ENCODE results near the gene VDR.
"Not testable (repeated sequence)": the region's sequence is repeated elsewhere in the genome, so short reads cannot be mapped to it uniquely, and the experiment has no call there.

Gene VDR

DNA sequence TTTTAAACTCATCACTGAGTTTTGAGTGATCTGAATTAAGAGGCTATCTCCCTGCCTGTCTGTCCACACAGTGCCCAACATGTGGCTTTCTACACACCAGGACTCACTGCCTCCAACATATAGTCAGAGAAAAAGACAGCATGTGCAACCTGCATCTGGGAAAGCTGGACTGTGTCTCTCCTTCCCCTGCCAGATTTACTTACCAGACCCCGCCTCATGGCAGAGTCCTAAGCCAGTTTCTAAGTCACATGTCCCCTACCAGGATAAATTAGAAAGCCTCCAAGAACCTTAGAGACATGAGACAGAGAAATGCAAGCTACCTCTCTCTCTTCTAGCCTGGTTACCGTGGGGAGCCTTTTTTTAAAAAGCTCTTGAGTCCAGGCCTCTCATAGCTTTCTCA lies 82.4 kb downstream of the VDR start:
- H3K4me3 ChIP-seq, result no peak overlapping the region
- peak overlapping the region in 15 of 21 experiments; percentile 27 to 99 (median 97) for H3K27ac ChIP-seq

DNA sequence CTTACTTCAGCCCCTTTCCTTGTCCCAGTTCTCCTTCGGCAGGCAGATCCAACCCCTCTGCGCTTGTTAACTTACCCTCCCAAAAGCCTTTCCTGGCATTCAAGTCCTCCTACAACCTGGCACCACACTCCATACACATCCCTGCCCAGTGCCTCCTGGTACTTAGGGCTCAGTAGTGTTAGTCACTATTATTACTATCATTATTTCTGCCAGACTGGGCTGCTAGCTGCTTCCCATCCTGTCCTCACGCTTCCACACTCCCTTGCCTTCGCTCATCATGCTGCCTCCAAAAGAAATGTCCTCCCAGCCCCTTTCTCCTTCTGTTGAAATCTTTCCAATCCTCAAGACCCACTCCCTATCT lies 83.5 kb downstream of the VDR start:
- Histone ChIP-seq H3K27ac (peak overlapping the region in 20 of 21 experiments; percentile 88 to 99 (median 97)), H3K4me3 (peak overlapping the region in 1 of 7 experiments; percentile 80)

DNA sequence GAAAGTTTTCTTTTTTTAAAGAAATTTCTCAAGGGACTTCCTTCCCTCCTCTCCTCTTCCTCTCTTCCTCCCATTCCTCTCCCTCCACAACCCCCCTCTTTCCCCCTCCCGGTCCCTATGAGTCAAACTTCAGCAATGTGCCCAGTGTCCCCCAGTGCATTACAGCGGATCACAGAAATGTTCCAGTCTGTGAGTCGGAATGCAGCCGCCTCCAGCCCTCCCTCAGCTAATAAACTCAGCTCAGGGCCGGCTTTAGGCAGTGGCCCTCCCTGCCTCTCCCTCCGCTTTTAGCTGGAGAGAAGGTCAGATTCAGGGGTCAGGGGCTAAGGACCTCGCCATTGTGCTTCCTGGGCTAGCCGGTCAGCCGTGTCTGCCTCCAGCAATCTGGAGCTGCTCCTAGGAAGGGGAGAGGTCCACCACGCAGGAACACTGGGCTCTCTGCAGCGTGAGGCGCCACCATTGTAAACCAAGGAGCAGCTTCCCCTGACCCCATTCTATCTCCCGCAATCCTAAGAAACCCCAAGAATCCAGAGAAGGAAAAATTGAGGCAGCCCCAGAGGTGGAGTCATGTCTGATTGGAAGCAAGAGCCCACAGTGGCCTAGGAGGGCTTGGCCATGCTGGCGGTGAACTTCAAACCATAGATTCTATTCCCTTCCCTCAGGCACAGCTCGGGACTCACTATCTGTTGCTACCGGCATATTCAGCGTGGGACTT lies 84.0 kb downstream of the VDR start:
- peak overlapping the region; percentile 88 to 99 (median 97) for H3K27ac ChIP-seq
- peak overlapping the region; percentile 60 to 80 (median 71) for H3K4me3 ChIP-seq

DNA sequence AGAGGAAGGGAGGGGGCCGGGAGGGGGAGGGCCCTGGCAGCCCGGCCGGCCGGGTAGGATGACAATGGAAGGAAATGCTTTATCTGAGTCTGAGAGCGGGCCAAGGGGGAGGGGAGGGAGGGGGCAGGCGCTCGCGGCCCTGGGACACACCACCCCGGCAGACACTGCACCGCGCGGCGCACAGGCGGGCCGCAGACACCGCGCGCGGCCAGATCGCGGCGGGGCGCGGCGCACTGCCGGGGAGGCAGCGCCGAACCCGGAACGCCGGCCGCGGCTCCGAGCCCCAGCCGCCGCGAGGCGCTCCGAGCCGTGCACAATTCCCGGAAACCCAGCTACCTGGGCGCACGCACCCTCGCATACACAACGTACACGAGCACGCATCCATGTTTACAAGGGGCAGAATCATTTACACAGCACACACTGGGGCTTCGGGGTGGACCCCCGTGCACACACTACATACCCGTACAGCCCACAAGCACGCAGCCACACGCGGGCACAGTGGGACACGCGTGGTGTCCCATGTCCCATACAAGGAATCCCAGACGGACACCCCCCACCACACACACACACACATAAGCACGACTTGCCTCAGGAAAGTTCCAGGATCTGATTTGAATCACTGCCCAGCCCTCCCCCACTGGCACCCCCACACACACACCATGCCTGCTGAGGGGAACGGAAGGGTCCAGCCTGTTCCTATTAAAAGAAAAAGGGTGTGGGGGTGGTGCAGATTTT lies 84.7 kb downstream of the VDR start, which contains the start of gene HDAC7:
Gene HDAC7 (minus strand): TSS at position 8 of the 735 bp plus-strand sequence. CDS start 118 bp downstream, outside the sequence.
- H3K27ac ChIP-seq, result peak within 1 kb of the TSS; percentile 88 to 99 (median 97)
- peak within 1 kb of the TSS; percentile 60 to 80 (median 71) for H3K4me3 ChIP-seq

DNA sequence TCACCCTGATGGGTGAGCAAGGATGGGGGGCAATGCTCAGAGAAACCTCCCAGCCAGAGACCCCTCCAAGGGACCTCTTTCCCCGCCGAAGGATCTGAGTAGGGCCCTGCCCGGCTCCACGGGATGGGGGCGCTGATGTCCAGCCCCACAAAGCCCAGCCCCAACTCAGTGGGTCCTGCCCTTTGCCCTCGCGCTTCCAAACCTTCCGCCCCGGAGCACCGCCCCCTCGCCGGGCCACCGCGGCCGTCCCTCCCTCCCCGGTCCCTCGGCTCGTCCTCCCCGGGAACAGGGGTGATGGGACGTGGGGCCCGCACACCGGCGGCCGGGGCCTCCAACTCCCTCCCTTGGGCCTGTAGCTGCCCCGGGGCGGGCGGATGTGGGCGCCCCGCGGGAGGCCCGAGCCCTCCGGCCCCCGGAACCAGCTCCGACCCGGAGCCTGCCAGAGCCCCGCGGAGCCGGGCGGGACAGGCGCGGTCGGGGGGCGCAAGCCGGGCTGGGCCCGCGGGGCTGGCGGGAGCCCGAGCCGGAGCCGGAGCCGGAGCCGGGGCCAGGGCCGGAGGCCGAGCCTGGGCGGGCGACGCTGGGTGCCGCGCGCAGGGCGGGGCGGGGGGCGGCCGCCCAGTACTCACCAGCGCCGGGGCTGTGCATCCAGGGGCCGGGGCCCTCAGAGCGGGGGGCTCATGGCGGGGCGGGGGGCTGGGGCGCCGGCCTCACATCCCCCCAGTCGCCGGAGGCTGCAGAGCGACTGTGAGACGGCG lies 85.5 kb downstream of the VDR start:
- peak overlapping the region; percentile 88 to 99 (median 97) for H3K27ac ChIP-seq
- H3K4me3 ChIP-seq, result peak overlapping the region; percentile 60 to 80 (median 71)

DNA sequence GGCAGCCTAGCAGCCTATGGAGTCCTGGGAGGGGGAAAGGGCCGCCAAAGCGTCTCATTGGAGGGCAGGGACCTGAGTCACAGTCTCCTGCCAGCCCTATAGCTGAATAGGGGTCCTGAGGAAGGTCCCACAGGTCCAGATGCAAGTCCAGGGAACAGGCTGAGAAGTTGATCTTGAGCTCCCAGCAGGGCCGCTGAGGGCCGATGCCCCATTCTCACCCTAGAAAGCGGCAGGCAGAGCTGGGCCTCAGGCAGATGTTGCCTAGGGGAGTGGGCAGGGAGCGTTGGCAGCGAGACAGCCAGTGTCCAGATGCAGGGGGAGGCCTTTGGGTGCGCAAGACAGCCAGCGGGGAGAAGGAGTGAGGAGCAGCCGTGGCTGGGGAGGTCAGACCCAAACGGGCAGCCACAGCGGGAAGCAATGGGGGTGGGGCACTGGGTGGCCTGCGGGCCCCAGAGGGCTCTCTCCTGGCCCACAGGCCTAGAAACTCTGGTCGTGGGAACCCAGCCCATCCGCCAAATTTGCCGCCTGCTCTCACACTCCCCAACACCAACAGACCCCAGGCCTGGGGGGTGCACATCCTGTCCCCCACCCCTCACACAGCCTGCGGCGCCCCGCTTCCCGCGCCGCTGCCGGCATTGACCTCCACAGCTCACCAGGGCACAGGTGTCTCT lies 86.2 kb downstream of the VDR start:
- Histone ChIP-seq H3K4me3 (peak overlapping the region; percentile 60 to 80 (median 71)), H3K27ac (peak overlapping the region; percentile 88 to 99 (median 97))

DNA sequence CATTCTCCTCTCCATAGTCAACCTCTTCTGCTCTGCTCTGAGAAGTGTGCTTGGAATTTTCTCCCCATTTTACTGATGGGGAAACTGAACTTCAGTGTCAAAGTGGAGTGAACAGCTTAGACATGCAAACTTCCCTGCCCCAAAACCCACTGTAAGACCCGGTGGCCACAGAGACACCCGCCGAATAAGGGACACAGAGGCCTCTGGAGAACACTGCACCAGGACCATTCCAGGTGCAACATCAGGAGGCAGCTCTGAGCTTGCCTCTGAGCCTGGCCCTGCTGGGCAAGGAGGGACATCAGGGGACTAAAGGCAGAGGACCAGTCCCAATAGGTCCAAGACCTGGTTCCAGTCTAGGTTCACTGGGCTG lies 86.8 kb downstream of the VDR start:
- peak overlapping the region; percentile 88 to 99 (median 97) for H3K27ac ChIP-seq
- H3K4me3 ChIP-seq, result peak overlapping the region; percentile 60 to 80 (median 71)

DNA sequence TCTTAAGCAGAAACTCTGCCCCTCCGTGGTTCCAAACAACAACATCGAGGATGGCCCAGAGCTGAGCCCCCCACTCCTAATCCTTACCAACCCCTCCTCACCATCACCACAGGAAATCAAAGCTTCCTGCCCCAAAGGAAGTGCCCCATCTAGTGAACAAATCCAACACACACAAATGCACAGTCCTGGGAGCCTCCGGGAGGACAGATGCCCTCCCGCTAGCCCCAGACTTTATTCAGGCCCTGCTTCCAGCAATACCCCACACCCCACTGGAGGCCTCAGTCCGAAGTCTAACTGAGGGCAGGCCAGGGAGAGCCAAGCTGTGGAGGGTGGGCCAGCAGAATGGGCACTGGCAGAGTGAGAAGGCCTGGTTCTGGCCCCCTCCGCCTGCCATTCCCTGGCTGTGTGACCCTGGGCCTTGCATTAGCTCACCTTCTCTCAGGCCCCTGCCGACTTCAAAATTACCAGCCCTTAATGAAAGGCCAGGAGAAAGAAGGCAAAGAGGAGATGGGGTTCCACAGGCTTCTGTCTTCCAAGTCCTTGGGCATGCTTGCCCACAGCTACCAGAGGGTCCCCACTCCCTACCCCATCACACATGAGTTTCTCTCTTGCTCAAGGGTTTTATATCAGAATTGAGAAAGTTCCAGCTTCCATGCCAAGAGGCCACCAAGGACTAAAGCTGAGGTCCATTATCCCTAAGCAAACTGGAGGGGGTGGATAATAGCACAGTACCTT lies 87.4 kb downstream of the VDR start:
- Histone ChIP-seq H3K4me3 (peak overlapping the region; percentile 60 to 80 (median 71)), H3K27ac (peak overlapping the region; percentile 48 to 99 (median 97))

DNA sequence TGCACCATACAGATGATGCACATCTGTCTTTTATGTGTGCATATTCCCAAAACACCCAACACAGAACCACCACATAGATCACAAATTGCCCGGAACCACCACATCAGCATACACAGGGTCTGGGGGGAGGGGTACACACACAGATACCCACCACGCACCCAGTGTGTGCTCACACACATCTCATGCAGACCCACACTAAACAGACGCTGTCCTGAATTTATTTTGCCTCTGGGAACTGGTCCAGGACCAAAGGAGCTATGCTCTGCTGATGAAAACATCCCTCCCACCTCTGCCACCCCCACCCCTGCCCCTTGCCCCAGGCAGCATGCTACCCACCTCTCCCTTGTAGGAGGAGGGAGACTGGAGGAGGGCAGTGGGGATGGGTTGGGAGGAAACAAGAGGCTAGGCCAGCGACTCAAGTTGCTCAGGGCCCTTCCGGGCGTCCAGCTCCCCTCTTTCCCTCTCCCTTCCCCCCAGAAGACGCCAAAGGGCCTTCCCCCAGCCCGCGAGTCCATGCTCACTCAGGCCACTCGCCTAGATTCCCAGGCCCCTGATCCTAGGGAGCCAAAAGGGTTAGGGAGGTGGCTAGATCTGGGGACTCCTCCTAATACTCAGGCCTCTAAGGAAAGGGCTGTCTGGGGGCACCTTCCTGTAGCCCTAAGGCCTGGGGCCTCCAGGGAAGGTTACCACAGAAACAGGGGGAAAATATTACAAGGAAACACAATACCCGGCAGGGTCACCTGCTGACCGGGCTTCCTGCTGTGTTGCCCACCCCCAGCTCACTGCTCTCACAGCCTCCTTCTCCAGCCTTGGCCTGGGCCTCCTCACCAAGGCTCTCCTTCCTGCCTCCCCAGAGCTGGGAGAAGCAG lies 88.2 kb downstream of the VDR start:
- H3K27ac ChIP-seq, result peak overlapping the region in 20 of 21 experiments; percentile 48 to 99 (median 97)
- peak overlapping the region in 5 of 7 experiments; percentile 60 to 80 (median 71) for H3K4me3 ChIP-seq

DNA sequence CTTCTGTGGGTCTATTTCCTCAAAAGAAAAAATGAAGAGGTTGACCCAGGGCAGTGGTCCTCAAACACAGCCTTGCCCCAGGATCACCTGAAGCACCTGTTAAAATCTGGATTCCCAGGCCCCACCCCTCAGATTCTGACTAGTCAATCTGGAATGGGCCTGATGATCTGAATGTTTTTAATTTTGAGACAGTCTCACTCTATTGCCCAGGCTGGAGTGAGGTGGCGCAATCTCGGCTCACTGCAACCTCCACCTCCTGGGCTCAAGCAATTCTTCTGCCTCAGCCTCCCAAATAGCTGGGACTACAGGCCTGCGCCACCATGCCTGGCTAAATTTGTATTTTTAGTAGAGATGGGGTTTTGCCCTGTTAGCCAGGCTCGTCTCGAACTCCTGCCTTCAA lies 89.3 kb downstream of the VDR start:
- H3K27ac ChIP-seq, result peak overlapping the region in 18 of 21 experiments; percentile 47 to 99 (median 92)
- not testable (repeated sequence) for H3K4me3 ChIP-seq

DNA sequence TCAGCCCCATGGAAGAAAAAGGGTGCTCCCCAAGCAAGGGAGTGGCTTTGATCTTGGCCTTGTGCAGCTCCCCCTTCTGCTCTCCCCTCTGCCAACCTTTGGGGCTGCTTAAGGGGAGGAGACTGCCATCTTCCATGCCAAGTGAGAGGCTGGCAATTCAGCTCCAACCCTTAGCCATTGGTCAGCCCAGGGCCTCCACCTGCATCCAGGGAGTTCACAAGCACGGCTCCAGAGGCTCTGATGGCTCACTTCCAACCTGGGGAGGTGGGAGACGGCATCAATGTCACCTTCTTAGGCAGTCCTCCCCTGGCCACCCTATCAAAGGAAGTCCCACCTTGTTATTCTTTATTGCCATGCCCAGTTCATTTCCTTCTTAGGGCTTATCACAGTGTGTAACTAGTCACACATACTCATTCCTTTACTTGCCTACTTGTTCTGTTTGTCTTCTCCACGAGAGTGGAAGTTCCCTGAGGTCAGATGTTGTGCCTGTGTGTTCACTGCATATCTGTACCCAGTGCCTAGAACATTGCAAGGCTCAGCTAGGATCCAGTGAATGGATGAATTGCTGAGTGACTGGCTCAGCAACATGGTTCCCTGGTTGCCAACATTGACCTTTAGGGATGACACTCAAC lies 90.1 kb downstream of the VDR start:
- Histone ChIP-seq H3K27ac (peak overlapping the region in 20 of 21 experiments; percentile 80 to 99 (median 92)), H3K4me3 (no peak overlapping the region)

DNA sequence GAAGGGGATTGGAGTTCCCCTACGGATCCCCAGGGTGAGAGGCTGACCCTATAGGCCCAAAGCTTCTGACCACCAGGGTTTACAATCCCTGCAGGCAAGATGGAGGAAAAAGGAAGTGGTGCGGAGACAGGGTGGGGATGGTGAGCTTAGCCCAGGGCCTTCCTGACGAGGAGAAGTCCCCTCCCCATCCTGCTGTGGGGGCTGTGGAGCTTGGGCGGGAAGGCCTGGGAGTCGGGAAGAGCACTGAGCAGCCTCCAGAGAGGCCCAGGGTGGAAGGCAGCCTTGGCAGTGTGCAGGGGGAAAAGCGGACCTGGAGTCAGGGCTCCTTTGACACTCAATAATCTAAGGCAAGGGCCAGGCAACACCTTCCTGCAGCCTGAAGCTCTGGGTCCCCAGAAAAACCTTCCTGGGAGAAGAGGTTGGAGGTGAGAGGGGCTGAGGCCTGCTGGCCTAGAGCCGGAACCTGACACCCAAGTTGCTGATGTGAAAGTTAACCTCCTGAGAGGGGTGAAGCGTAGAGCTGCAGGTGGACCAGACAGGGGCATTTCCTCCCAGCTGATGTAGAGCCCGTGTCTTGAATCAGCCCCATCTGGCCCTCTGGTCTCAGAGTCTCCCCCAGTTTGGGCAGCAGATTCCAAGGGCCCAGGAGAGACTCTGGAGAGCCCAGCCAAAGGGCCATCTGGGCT lies 91.1 kb downstream of the VDR start:
- Histone ChIP-seq H3K4me3 (peak overlapping the region; percentile 12 to 40 (median 29)), H3K27ac (peak overlapping the region; percentile 51 to 99 (median 92))

DNA sequence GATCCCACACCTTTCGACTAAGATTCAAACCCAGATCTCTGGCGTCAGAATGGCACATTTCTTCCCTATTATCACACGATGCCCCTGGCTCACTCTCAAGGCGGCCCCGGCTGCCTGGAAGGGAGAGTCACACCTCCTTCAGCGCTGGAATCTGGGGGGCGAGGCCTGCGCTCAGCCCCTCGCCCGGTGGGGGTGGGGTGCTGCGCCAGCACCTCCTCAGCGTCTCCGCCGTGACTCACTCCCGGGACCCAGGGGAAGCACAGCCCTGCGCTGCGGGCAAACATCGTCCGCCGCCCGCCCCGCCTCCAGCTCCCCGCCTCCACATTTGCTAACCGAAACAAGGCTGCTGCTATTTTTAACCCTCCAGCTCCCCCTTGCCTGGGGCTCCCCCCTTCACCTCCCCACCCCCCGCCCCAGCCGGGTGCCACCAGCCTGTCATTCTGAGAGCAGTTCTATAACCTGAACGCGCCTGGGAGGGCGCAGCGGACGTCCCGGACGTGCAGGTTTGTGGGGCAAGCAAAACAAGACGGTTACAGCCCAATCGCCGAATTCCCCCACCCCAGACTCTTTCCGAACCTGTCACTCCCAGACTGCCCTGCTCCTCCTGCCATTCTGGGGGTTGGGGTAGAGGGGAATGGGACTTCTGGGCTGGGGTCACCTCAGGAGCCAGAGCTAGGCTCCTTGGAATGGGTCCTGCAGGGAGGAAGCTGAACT lies 91.8 kb downstream of the VDR start:
- H3K27ac ChIP-seq, result peak overlapping the region; percentile 51 to 99 (median 92)
- H3K4me3 ChIP-seq, result peak overlapping the region; percentile 12 to 40 (median 29)

DNA sequence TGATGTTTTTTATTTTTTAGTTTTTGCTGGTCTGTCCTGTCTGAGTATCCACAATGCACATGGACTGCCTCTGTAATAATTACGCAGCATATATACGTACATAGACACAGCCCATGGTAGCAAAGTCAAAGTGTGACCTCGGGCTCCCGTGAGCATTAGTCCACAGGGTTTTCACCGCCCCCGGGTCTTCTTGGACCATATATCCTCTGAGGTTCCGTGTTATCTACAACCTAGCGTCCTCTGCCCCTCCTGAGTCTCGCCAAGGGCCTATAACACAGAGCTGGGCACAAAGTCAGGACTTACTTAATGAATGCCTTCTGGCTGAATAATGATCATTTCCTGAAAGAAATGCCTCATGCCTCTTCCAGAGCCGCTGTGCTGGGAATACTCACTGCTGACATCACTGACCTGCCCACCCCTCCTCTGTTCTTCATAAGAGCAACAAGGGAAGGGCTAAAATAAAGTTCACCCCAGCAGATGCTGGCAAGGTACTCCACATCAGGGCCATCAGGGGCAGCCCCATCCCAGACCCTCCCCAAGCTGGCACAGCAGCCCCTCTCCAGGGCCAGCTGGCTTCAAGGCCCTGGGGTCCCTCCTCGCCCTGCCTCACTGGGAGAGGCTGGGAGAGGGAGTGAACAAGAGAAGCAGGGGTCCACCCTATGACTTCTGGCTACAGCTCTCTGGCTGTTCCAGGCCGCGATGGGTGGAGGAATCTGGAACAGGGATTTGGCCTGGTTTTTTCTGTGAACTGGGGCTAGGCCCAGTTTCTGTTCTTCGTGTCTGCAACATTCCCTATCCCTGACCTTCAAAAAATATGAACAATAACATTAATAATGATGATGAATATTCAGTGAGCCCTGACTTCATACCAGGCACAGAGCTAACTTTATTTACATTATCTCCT lies 93.0 kb downstream of the VDR start:
- H3K4me3 ChIP-seq, result peak overlapping the region in 1 of 7 experiments; percentile 40
- peak overlapping the region; percentile 41 to 99 (median 92) for H3K27ac ChIP-seq

DNA sequence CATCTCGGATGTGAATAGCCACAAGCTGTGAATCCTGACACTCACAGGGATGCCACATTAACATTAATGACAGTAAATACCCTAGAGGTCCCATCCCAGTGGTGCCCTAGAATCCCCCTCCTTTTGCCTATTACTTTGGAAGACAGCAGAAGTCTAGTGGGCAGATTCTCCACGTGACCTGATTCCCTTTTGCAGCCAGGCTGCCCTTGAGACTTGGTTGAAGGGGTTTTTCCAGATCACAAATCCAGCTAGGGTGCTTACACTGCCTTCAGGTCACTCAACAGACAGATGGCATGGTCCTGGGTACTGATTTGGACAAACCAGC lies 93.8 kb downstream of the VDR start:
- peak overlapping the region in 19 of 21 experiments; percentile 33 to 99 (median 92) for H3K27ac ChIP-seq
- H3K4me3 ChIP-seq, result no peak overlapping the region

Data from skin epidermis (tissue), 12 donors.